Heart left ventricle (tissue), 16 donors: ENCODE results near the gene KRT36. TPM values are rescaled to one million over a fixed set of nuclear protein-coding genes. Genes with fewer than 3 reads are reported as not detected.

Experiments used
- ATAC-seq, 4 donors: fragments of 200-7000 bp; cut with Tn5 transposase; one replicate each; pipeline ENCODE4 v1.9.1; 2020 to 2022; ENCODE audit warnings: moderate library complexity in 4 of 4, mild to moderate bottlenecking in 3 of 4, moderate number of reproducible peaks in 1 of 4
- DNase-seq, 5 donors: peaks; one replicate each; pipeline ENCODE4 v3.0.0-alpha.2; 2020
- H3K27ac ChIP-seq, 12 donors: fragments of 200-600 bp; sonication (generic) in 4 of 12; one replicate each; pipeline versions ENCODE4 v1.5.0 to v1.8.0; 2016 to 2022; ENCODE audit warnings: mild to moderate bottlenecking in 2 of 12
- H3K27me3 ChIP-seq, 9 donors: fragments of 200-600 bp; sonication (generic) in 2 of 9; one replicate each; pipeline versions ENCODE4 v1.5.1 to v1.8.0; 2016 to 2022; ENCODE audit warnings: mild to moderate bottlenecking in 3 of 9
- H3K36me3 ChIP-seq, 9 donors: fragments of 200-600 bp; sonication (generic) in 2 of 9; one replicate each; pipeline versions ENCODE4 v1.5.0 to v1.8.0; 2018 to 2022; ENCODE audit warnings: mild to moderate bottlenecking in 2 of 9
- H3K4me1 ChIP-seq, 12 donors: fragments of 200-600 bp; sonication (generic) in 4 of 12; one replicate each; pipeline versions ENCODE4 v1.5.0 to v1.8.0; 2016 to 2022; ENCODE audit warnings: mild to moderate bottlenecking in 3 of 12
- H3K4me3 ChIP-seq, 12 donors: fragments of 200-600 bp; sonication (generic) in 4 of 12; one replicate each; pipeline versions ENCODE4 v1.5.0 to v1.8.0; 2017 to 2022; ENCODE audit warnings: mild to moderate bottlenecking in 9 of 12, moderate library complexity in 4 of 12
- H3K9me3 ChIP-seq, 12 donors: fragments of 200-600 bp; sonication (generic) in 4 of 12; one replicate each; pipeline versions ENCODE4 v1.5.0 to v1.8.0; 2016 to 2022; ENCODE audit warnings: mild to moderate bottlenecking in 1 of 12
- CTCF ChIP-seq, 12 donors: fragments of 200-600 bp; sonication (generic) in 4 of 12; IDR thresholded peaks; one replicate each; pipeline versions ENCODE4 v1.5.0 to v1.8.0; 2018 to 2022; ENCODE audit warnings: antibody characterized with exemption in 12 of 12, mild to moderate bottlenecking in 5 of 12
- POLR2A ChIP-seq, 2 donors: fragments of 450-650 bp; IDR thresholded peaks; one replicate each; pipeline ENCODE4 v1.6.1; 2017; ENCODE audit warnings: antibody characterized with exemption in 2 of 2, mild to moderate bottlenecking in 2 of 2, moderate library complexity in 2 of 2
- WGBS, 4 donors: extraction: QIAGEN DNeasy Blood & Tissue Kit in 2 of 4; methylation state at CpG; one replicate each; pipeline versions ENCODE4 v1.1.5 to v1.1.7; 2013 to 2018; 5-methylcytosine and 5-hydroxymethylcytosine counted together
- intact Hi-C, 10 donors: fragments of 100-400 bp; cut with DNase I; formaldehyde crosslinking; loops; one replicate each; pipeline versions ENCODE4 v1.11.1 to v1.14.2; 2022
- polyA plus RNA-seq, 2 donors: library from polyadenylated mRNA; stranded (reverse); fragments of 200-250 nt; gene quantifications; one replicate each; pipeline ENCODE4 v1.2.3, GENCODE V29; 2013
- total RNA-seq, 9 donors: library from RNA; depleted of rRNA in 2 of 9; stranded (reverse); fragments of >200 nt in 2 of 9; fragmentation: NEBNext Ultra II Directional in 3 of 9; extraction: Animal tissue kit (Norgen Biotek cat#: 25700) in 3 of 9; gene quantifications; one replicate each; pipeline versions ENCODE4 v1.1.0 to v1.2.4, GENCODE V29; 2016 to 2023
- donor health status: ischemic (EF 13 %, LVEDD 7.1; RV severe dilation, severe dysfunction).
- donor health status: healthy with polysubstance abuse.
- donor health status: DM: no; HTN: yes; CAD: no.
- donor health status: DM: no; HTN: no; CAD: no.
- donor health status: ischemic (EF 25% LVEDD 6.9; RV normal size, moderate dysfunction).
- donor health status: ischemic (EF 25% LVEDD 5.7; RV mildly dilated, moderate dysfunction).
- donor health status: healthy.
- donor health status: DM: yes; HTN: yes; CAD: no.
- donor health status: ischemic (EF 35%, LVEDD 5.7; RV mildly dilated, moderate dysfunction).
- donor health status: nonischemic (EF 11% LVEDD 7.7; RV severe dilation, severe dysfunction).
- donor health status: DM: yes; HTN: yes; CAD: no.
- donor health status: PGD.
- donor health status: ischemic (EF 29% LVEDD 5.4; RV normal size, mild dysfunction).
- donor health status: nonischemic (EF 23%, LVEDD 6.1; RV moderate dilation, normal function).

Gene KRT36
- total and polyA plus RNA-seq, 11 donors = not detected

GRCh38 chr17:41503202-41503601 lies 13.5 kb upstream of the KRT36 start:
- Histone ChIP-seq H3K4me1 (peaks cover 0 to 5% (median 0%) of the 10 kb centered on the region in 12 donors), H3K36me3 (no peaks in the 10 kb centered on the region), H3K9me3 (no peaks in the 10 kb centered on the region), H3K27ac (no peak overlapping the region), H3K4me3 (no peak overlapping the region), H3K27me3 (peaks cover 0 to 11% (median 0%) of the 10 kb centered on the region in 9 donors)
- ATAC-seq (no peak), DNase-seq (no peak)
- intact Hi-C loops = loop anchor here in 1 of 10 donors (2.0 kb wide), 1 partner anchor 66 kb away; no protein-coding TSS in a partner anchor
- WGBS, 4 donors = 75 to 86% (median 82%) methylated on average over 9 of the region's 9 CpGs
- TF ChIP-seq CTCF (IDR thresholded peaks at IDR 0.05) (no peak), POLR2A (IDR thresholded peaks at IDR 0.05) (no peak)

GRCh38 chr17:41500131-41500911 lies 10.6 kb upstream of the KRT36 start:
- H3K36me3 ChIP-seq = no peaks in the 10 kb centered on the region
- peaks cover 0 to 24% (median 0%) of the 10 kb centered on the region in 12 donors for H3K4me1 ChIP-seq
- H3K27me3 ChIP-seq = peaks cover 0 to 11% (median 0%) of the 10 kb centered on the region in 9 donors
- intact Hi-C loops = no loop called here
- 57 to 71% (median 59%) methylated on average over 15 of the region's 15 CpGs for WGBS, 4 donors
- DNase-seq = no peak
- H3K27ac ChIP-seq = no peak overlapping the region
- no peak for ATAC-seq
- no peaks in the 10 kb centered on the region for H3K9me3 ChIP-seq
- TF ChIP-seq POLR2A (IDR thresholded peaks at IDR 0.05) (no peak), CTCF (IDR thresholded peaks at IDR 0.05) (no peak)
- no peak overlapping the region for H3K4me3 ChIP-seq

- intact Hi-C loops = loop anchor here in 4 of 10 donors (5.0 to 10.0 kb wide), 3 partner anchors 95 to 595 kb away; no protein-coding TSS in a partner anchor
- peaks cover 0 to 24% (median 0%) of the 10 kb centered on the region in 12 donors for H3K4me1 ChIP-seq
- no peaks in the 10 kb centered on the region for H3K9me3 ChIP-seq
- ATAC-seq (no peak), DNase-seq (no peak)
- no peak for TF ChIP-seq POLR2A (IDR thresholded peaks at IDR 0.05)
- TF ChIP-seq CTCF (IDR thresholded peaks at IDR 0.05) = no peak
- peaks cover 0 to 11% (median 0%) of the 10 kb centered on the region in 9 donors for H3K27me3 ChIP-seq
- no peak overlapping the region for H3K27ac ChIP-seq
- 76 to 91% (median 79%) methylated on average over 5 of the region's 5 CpGs for WGBS, 4 donors
- H3K4me3 ChIP-seq = no peak overlapping the region
- no peaks in the 10 kb centered on the region for H3K36me3 ChIP-seq
These were observed 10.0 kb upstream of the KRT36 start for GRCh38 chr17:41499714-41500113.

GRCh38 chr17:41498276-41498675 lies 8.6 kb upstream of the KRT36 start:
- DNase-seq (no peak), ATAC-seq (peak in 2 of 4 donors; percentile 14 to 33)
- Histone ChIP-seq H3K4me1 (peaks cover 0 to 27% (median 0%) of the 10 kb centered on the region in 12 donors), H3K27me3 (peaks cover 0 to 7% (median 0%) of the 10 kb centered on the region in 9 donors), H3K27ac (peak overlapping the region in 1 of 12 donors; percentile 86), H3K9me3 (no peaks in the 10 kb centered on the region), H3K36me3 (no peaks in the 10 kb centered on the region), H3K4me3 (no peak overlapping the region)
- intact Hi-C loops = loop anchor here in 4 of 10 donors (5.0 to 10.0 kb wide), 3 partner anchors 93 to 593 kb away; no protein-coding TSS in a partner anchor
- WGBS, 4 donors = 61 to 68% (median 65%) methylated on average over 6 of the region's 6 CpGs
- TF ChIP-seq CTCF (IDR thresholded peaks at IDR 0.05) (no peak), POLR2A (IDR thresholded peaks at IDR 0.05) (no peak)
